Activated T-helper 9 cell treated with anti-CD3 and anti-CD28 coated beads, Interleukin-2, amount 50 U/mL, for 16 hours (primary cell): Measurements from ENCODE around the gene BANK1.

Experiments used
- DNase-seq: peaks from one replicate; pipeline ENCODE4 v3.0.0-alpha.2; 2020; ENCODE audit warnings: low read depth

The BANK1 gene

DNA sequence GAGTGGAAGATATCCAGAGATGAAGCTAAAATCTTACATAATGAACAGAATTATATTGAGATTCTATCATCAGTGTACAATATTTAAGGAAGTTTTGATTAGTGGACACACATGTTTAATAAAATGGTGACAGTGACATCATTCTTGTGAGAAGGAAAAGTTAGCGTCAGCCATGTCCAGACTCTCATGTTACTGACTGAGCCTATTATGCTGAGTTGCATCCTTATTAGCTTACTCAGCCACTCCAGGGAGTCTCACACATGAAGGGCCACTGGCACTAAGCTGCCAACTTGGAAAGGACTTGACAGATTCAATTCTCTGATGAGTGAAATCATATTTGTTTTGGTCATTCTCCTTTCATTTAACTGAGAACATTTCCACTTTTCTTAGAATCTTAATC lies 170.6 kb downstream of the BANK1 start:
- DNase-seq, result no peak

DNA sequence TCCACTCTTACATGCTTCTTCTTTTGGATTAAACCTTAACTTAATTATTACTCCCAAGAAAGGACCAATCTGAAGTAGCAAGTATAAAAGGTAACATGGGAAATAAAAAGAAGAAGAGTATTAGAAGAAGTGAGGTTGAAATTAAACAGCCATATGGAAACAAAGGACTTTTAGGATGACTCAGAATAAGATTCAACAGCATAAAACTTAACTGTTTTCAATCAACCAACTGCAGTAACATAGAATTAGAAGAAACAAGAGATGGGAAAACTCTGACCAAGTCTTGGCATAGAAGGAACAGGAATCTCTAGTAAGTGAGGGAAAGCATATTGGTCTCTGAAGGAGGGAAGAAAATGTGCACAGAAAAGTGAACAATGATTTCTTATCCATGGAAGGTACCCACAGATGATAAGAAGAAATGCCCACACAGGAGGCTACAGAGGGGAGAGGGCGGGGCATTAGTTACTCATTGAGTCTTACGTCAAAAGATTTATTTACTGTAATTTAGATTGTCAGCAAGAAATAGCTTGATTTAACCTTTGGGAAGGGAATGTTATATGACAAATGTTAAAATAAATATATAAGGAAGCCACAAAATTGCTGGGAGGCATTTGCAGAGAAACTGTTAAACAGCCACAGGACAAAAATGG lies 177.3 kb downstream of the BANK1 start:
- no peak for DNase-seq

DNA sequence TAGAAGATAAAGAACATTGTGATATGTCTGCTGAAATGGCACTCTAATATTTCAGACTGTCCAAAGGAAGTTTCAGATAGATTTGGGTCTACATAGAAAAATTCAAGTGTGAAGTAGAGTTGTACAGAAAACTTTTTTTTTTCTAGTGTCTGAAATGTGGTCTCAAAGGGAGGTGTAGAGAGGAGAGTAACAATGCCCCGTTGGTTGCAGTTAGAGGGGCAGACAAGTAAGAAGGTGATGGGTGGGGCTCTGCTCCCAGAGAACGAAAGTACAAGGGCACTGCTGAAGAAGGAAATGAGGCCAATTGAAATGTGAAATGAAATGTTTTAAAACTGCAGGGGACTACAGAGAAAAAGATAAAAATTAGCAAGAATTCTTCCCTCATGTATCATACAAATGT lies 177.8 kb downstream of the BANK1 start:
- DNase-seq, result no peak

DNA sequence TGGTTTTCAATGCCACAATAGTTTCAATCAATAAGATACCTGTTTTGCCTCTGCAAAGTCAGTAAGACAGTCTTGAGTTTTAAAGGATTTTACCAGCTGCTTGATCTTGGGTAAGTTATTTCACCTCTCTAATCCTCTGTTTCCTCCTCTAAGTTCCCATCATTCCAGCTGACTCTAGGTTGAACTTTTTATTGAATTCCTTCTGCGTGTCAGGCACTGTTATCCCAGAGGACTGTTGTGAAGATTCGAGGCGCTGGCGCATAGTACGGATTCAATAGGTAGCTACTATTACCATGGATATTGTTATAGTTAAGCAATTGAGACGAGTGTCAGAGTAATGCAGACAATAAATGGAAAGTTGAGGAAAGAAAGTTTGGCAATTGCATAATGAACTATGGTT lies 179.4 kb downstream of the BANK1 start:
- no peak for DNase-seq

DNA sequence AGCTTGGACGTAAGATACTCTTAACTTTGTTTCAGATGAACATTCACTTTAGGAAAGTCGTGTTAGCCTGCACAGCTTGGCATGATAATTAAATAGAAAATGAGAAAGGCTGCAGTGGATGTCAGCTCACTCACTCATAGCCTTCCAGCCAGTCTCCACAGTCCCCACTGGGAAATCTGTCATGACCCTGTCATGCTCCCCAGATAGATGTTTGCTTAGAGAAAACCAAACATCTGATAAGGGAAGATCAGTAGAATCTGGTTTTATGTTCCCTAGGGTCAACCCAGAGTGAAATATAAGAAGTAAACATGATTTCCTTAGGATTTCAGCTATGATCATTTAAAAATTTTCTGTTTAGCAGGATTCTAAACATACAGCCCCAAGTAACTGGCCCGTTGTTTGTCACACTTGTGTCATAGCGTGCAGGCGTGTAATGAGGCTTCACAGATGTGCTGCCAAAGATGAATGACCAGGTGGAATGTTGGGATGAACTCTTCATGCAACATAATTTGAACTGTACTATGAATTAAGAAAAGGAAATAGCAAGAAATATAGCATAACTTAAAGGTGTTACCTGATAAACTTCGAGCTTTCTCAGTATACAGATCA lies 180.1 kb downstream of the BANK1 start:
- DNase-seq, result no peak

DNA sequence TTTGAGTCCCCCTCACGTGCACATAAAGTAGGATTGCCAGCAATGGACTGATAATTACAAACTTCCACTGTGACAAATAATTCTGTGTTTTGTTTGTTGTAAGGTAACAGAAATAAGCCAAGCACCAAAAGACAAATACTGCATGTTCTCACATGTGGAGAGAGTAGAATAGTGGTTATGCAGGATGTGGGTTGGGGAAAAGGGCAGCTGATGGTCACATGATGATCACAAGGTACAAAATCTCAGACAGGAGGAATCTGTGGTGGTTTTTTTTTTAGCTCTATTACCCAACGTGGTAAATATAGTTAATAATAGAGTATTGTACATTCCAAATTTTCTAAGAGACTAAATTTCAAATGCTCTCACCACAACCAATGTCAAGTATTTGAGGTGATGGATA lies 182.3 kb downstream of the BANK1 start:
- no peak for DNase-seq

DNA sequence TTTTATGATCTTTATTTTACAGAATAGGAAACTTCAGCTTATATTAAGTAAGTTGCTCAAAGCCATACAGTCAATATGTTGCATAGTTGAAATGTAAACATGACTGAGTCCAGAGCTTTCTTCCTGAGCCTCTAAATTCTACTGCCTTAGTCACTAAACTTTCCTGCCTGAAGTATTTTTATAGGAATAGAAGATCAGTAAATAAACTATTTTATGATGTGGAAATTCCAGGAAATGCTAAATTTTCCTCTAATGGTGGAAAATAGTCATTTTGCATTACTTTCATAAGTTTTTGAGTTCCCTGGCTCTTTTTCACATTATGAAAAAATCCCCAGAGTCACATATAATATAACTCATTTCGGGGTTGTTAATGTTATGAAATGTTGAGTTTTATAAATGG lies 182.8 kb downstream of the BANK1 start:
- no peak for DNase-seq

DNA sequence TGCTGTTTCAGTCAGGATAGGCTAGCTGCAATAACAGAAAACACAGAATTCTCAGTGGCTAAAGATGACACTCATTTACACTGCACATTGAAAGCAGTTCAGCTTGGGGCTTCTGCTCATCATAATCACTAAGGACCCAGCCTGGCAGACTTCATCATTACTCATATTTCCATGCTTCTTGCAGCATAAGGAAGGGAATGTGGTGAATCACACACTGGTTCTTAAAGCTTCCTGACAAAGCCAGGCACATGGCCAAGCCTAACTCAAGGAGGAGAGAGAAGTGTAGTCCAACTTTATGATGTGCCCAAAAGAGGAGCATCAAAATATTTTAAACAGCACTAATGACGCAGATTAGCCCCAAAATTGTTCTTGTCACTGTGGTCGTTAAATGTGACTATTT lies 186.5 kb downstream of the BANK1 start:
- no peak for DNase-seq

DNA sequence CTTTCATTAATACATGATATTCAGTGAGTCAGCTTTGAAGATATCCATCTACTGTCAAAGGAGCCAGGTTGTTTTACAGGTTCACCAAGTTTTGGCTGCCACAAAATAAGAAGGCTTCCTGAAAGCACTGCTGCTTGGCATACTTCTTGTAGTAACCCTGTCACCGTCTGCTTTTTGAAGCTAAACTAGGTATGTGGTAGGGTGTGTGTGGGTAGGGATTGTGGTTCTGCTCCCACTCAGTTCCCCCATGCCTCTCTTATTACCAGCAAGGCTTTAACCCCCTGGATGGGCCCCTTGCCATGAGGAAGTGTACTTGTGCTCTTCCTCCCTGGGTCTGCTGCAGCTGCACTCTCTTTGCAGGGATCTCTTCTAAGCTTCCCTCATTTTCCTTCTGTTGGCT lies 191.2 kb downstream of the BANK1 start:
- no peak for DNase-seq

DNA sequence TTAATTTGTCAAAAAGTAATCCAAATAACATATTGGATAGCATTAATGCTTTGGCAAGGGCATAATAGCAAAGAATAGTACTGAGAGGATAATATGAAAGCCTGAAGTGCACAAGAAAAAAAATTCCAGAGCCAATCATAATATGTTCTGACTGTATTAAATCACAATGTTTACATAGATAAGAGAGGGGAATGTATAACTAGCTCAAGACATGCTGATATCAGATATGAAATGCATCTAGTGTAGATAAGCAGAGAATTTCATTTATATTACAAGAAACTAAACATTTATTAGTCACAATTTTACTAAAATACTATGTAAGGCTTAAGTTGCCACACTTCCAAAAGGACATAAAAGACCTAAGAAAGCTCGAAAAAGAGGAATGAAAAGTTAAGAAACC lies 193.3 kb downstream of the BANK1 start:
- DNase-seq, result no peak

DNA sequence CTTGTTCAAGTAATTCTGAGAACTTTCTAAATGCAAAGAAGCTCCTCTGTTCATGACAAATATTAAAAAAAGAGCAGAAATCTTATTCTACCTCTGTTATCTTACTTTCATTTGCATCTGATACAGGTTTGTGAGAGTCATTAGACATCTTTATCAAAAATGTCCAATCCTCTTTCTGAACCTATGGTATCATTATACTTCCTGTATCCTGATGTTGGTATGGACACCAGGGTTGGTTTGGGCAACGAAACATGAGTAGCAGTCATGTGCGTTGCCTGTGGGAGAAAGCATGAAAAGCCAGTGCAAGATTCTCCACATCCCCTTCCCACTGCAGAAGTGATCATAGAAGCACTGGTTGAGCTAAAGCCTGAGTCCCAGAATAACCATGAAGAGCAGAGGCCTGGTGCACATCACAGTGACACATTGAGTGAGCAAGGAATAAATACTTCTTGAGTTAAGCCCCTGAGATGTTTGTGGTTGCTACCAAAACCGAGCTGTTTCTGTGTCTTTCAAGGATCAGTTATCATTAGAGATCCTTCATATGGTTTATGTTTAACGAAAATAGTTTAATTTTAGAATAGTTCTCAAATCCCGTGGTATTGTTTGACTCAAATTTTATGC lies 197.2 kb downstream of the BANK1 start:
- DNase-seq, result no peak

DNA sequence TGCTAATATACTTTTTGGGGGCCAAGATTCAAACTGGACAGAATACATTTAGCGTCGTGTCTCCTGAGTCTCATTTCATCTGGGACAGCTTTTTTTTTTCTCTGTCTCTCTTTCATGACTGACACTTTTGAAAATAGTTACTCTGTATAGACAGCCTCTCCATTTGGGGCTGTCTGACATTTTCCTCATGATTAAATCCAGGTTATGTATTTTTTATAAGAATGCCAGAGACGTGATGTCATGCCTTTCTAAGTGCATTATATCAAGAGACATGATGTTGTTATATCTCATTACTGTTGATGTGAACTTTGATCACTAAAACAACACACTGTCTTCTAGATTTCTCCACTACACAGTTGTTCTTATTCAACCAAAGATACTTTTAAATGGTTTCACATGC lies 199.0 kb downstream of the BANK1 start:
- DNase-seq, result no peak

DNA sequence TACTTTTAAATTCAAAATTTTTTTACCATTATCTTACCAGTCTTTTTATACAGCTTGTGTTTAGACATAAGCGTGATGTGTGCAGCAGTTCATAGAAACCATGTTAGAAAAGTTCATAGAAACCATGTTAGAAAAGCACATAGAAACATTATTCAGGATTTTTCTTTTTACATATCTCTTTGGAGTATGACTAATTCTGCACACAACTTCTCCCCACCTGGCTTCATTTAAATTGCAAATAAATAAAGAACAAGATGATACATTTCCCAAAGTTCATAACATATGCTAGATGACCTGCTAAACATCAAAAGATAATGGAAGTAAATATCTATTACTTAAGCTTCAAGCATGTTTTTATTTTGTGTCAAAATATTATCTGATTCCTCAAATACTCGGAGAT lies 201.9 kb downstream of the BANK1 start:
- no peak for DNase-seq

DNA sequence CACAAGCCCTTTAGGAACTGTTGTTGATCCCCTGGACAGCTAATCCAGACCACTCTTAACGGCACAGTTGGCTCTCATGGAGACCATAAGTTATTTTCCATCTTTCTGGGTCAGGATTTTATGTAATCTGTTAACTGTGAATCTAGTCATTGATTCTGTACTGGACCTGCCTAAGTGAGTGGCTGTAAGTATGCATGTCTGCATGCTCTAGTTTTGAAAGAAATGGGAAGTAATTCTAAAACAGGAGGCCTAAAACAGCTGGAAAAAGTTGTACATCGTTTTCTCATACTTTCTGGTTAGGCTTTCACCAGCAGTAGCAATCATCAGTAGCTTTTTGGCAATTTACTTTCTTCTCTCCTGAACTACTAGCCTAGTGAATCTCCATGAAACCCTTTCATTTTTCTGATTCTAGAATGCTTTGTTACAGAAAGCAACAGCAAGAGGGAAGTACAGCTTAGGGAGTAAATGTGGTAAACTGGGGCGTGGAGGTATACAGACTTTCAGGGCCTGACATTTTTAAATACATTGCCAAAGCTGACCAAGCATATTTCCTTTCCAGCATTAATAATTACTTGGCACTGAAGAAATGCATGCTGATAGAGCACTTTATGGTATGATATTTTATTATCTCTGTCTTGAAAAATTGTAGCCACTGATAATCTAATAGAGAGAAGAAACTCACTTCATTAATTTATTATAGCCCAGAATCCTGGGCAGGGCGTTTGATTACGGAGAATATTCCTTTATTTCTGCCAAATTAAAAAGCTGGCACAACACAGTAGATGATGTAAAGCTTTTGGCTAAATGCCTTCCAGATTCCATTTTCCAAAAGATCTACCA lies 202.7 kb downstream of the BANK1 start:
- no peak for DNase-seq

DNA sequence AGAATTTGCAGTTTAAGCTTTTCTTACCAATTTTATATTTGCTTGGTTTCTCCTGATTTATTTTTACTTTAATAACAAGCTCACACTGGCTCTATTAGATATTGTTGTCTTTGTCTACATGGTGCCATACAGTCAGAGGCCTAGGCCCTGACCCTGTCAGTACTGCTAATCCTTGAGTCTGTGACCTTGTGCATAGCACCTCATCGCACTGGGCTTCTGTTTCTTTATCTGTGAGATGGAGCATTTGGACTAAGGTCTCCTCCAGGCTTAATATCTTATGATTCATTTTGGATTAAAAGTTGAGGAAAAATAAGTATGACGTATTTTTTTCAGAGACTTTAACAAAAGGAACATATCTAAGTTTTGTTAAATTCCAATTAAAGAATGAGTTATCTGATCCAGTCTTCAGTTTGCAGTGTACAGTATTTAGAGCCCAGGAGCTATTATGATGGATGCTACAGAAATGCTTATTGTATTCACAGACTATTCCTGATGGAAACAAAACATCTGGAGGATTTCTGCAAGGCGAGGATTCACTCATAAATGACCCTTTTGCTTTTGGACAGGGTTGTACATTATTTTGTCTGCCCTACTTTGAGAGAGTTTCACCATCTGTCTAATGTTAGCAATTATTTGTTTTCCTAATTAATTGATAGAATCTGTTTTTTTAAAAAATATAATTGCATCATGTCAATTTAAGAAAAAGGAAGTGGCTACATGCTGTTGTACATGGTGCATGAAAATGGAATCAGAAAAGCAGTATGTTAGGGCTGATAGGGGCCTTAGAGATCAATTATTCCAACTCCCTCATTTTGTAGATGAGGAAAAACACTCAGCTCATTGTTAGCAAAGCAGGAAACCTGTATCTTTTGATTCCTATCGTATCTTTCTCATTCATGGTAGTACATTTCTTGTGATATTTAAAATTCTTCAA lies 203.6 kb downstream of the BANK1 start:
- no peak for DNase-seq

DNA sequence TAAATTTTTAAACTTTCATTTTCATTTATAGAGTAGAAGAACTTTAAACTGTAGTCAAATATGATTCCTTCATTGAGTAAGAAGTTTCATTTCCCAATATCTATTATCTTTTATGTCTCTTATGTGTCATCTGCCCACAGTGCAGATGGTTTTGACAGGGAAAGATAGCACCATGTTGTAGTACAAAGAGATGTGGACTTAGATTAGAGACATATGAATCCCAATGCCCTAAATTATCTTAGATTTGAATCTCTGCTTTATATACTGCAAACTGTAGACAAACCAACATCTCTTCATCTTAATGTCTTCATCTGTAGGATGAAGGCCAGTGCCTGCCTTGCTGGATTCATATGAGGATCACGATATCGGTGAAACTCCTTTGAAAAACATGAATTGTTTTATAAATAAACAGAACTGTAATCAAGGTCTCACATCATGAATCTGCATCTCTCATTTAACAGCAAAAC lies 217.5 kb downstream of the BANK1 start:
- DNase-seq, result no peak

DNA sequence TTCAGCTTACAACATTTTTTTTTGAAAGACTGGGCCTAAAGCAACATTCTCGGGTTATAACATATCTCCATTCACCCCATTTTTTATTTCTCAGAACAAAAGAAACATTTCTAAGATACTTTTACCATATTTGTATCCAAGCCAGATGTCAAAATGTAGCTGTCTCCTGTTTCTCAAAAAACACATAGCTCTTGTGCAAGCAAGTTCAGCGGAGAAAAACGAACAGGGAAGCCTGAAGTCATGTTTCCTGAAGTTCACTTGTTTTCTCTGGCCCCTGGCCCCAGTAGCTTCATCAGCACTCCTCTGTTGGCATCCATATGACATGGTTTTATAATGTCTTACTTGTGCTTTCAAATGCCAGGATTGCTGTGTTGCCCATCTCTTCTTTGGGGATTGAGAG lies 218.2 kb downstream of the BANK1 start:
- no peak for DNase-seq

DNA sequence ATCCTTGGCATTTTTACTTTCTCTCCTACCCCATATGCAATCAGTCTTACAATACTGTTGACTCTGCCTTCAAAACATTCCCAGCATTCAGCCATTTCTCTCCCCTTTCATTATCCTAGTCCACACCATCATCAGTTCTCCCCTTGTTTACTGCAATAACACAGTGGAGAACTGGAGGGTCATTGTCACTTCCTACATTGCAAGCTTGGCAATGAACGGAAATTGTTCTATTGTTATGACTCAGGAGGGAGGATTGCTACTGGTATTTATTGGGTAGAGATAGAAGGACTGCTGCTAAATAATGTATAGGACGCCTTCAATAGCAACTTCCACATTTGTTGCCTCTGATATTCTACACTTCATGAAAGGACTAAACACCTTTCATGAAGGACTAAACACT lies 231.8 kb downstream of the BANK1 start:
- DNase-seq, result no peak

DNA sequence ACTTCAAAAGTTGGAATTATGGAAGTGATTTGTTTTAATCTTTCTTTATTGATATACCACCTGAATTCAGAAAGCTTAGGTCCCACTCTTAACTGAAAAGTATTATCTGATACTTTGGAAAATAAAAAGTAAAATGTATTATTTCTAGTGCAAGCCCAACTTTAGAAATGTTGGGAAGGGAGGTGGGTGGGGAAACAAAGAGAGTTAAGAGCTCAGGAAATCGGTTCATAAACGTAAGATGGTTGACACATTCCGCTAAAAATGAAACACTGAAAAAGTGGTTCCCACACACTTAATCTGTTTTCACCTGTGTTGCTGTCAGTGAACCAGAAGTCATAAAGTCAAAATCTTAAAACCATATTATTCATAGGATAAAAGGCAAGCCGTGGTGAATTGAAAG lies 237.4 kb downstream of the BANK1 start:
- no peak for DNase-seq

DNA sequence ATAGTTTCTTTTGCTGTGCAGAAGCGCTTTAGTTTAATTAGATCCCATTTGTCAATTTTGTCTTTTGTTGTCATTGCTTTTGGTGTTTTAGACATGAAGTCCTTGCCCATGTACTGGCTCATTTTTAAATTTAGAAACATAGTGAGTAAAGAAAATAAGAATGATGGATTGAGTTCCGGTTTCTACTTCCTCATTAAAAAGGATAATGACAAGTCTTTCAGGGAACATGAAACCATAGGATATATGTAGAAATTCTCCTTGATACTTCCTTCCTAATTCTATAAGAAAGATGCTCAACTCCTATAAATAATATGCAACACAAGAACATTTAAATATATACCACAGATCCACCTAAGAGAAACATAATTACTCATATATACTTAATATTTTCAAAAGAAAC lies 240.9 kb downstream of the BANK1 start:
- DNase-seq, result no peak

DNA sequence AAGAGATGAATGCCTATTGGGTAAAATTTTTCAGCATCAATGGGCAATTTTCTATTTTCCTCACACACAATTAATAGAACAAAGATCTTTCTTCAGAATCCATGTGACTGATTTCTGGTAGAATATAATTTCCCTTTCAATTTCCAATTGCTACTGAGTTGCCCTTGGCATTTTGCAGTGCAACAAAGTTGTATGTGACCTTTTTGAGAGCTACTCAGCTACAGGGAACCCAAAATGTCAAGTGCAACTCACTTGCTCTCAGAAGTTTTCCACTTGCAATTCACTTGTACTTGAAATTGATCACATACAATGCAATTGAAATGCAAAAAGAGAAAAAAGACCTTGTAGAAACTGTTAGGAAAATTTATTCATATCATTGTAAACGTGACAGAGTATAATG lies 245.5 kb downstream of the BANK1 start:
- no peak for DNase-seq
